GM12864 (cell line): Measurements from ENCODE around the gene GAN.

Experiments
- DNase-seq: peaks from one replicate; pipeline ENCODE4 v3.0.0-alpha.2; 2011; ENCODE audit warnings: low read depth
- H3K4me3 ChIP-seq: 2 replicates; pipeline ENCODE4 v1.5.1; 2011; ENCODE audit warnings: mild to moderate bottlenecking, low read depth, low read length, control low read depth
- CTCF ChIP-seq: IDR thresholded peaks from 2 replicates; pipeline ENCODE4 v1.5.1; 2011; ENCODE audit warnings: low read depth, mild to moderate bottlenecking, moderate library complexity, low read length, control low read depth, inconsistent platforms; ENCODE audit errors: missing control alignments

The GAN gene

GRCh38 chr16:81283044-81283443, 31.7 kb upstream of the GAN start:
- no peak for DNase-seq
- no peak for TF ChIP-seq CTCF
- no peak overlapping the region for H3K4me3 ChIP-seq

- no peak overlapping the region for H3K4me3 ChIP-seq
- no peak for TF ChIP-seq CTCF
- DNase-seq: no peak
Measured at GRCh38 chr16:81284995-81285600, 29.7 kb upstream of the GAN start.

- no peak overlapping the region for H3K4me3 ChIP-seq
- TF ChIP-seq CTCF: no peak
- DNase-seq: no peak
Measured at GRCh38 chr16:81286190-81286589, 28.6 kb upstream of the GAN start.

GRCh38 chr16:81291117-81291516, 23.6 kb upstream of the GAN start:
- no peak for TF ChIP-seq CTCF
- no peak overlapping the region for H3K4me3 ChIP-seq
- DNase-seq: no peak

- DNase-seq: no peak
- TF ChIP-seq CTCF: no peak
- H3K4me3 ChIP-seq: no peak overlapping the region
Measured at GRCh38 chr16:81292936-81293335, 21.8 kb upstream of the GAN start.

- TF ChIP-seq CTCF: no peak
- DNase-seq: no peak
- no peak overlapping the region for H3K4me3 ChIP-seq
Measured at GRCh38 chr16:81293909-81294802, 20.6 kb upstream of the GAN start.
